NB4 (cell line): ENCODE results near the gene C9orf43.
"Not testable (repeated sequence)": the region's sequence is repeated elsewhere in the genome, so short reads cannot be mapped to it uniquely, and the experiment has no call there.

Experiments used
- CTCF ChIP-seq: IDR thresholded peaks from one replicate; pipeline ENCODE4 v1.5.1; 2012; ENCODE audit warnings: low read depth, low read length
- MAX ChIP-seq: IDR thresholded peaks from 2 replicates; pipeline ENCODE4 v1.6.1; 2011; ENCODE audit warnings: low read depth, low read length
- MYC ChIP-seq: IDR thresholded peaks from 2 replicates; pipeline ENCODE4 v1.6.1; 2011; ENCODE audit warnings: low read depth, low read length
- POLR2A ChIP-seq: IDR thresholded peaks from 2 replicates; pipeline ENCODE4 v1.6.1; 2011; ENCODE audit warnings: mild to moderate bottlenecking; ENCODE audit not compliant: insufficient read length; ENCODE audit errors: extremely low read depth

- not testable (repeated sequence) for TF ChIP-seq CTCF, POLR2A, MYC, MAX
These were observed 27.2 kb downstream of the C9orf43 start for GRCh38 chr9:113437716-113438115.
